Uterus (tissue), 4 donors: Measurements from ENCODE around the gene COL6A3. TPM values are rescaled to one million over a fixed set of nuclear protein-coding genes. Genes with fewer than 3 reads are reported as not detected.

Source experiments
- DNase-seq, 2 donors: peaks; one replicate each; pipeline ENCODE4 v3.0.0-alpha.2; 2019 to 2020
- H3K27ac ChIP-seq, 2 donors: fragments of 200-600 bp; sonication (generic); 1 replicate in 1 of 2; 2 replicates in 1 of 2; pipeline ENCODE4 v1.5.1; 2016 to 2018
- H3K27me3 ChIP-seq, 2 donors: fragments of 200-600 bp; sonication (generic); one replicate each; pipeline ENCODE4 v1.5.1; 2018 to 2019; ENCODE audit warnings: control low read depth in 1 of 2
- H3K36me3 ChIP-seq, 2 donors: fragments of 200-600 bp; sonication (generic); one replicate each; pipeline ENCODE4 v1.5.1; 2019; ENCODE audit warnings: control low read depth in 1 of 2
- H3K4me1 ChIP-seq, 2 donors: fragments of 200-600 bp; sonication (generic); one replicate each; pipeline ENCODE4 v1.5.1; 2018 to 2019; ENCODE audit warnings: control low read depth in 1 of 2
- H3K4me3 ChIP-seq, 2 donors: fragments of 200-600 bp; sonication (generic); 1 replicate in 1 of 2; 2 replicates in 1 of 2; pipeline ENCODE4 v1.5.1; 2018 to 2019; ENCODE audit warnings: mild to moderate bottlenecking in 1 of 2
- H3K9me3 ChIP-seq, 2 donors: fragments of 200-600 bp; sonication (generic); one replicate each; pipeline ENCODE4 v1.5.1; 2019; ENCODE audit warnings: control low read depth in 1 of 2
- POLR2A ChIP-seq, 2 donors: fragments of 450-650 bp; IDR thresholded peaks; one replicate each; pipeline ENCODE4 v1.6.1; 2016; ENCODE audit warnings: antibody characterized with exemption in 2 of 2, mild to moderate bottlenecking in 1 of 2, moderate library complexity in 1 of 2
- intact Hi-C: fragments of 100-400 bp; cut with DNase I; formaldehyde crosslinking; loops from one replicate; pipeline ENCODE4 v1.15.1; 2023; ENCODE audit warnings: low total_unique reads
- total RNA-seq, 4 donors: library from RNA; depleted of rRNA in 3 of 4; stranded (reverse); fragments of >200 nt in 3 of 4; gene quantifications; one replicate each; pipeline versions ENCODE4 v1.1.0 to v1.2.4, GENCODE V29; 2014 to 2023
- TF ChIP-seq, protein P1 (sequence below), 4 experiments: fragments of 200-600 bp in 2 of 4; fragments of 450-650 bp in 2 of 4; sonication (generic) in 2 of 4; IDR thresholded peaks; one replicate each; pipeline ENCODE4 v1.5.1; 2016 to 2019; ENCODE audit warnings: antibody characterized with exemption in 4 of 4, mild to moderate bottlenecking in 2 of 4, moderate library complexity in 1 of 4
- donor health status: DM: yes; HTN: yes; CAD: no.

The COL6A3 gene
- total RNA-seq, 4 donors from 2014 or later = 164 to 1,719 (median 447) TPM

- no peak for TF ChIP-seq POLR2A (IDR thresholded peaks at IDR 0.05)
- TF ChIP-seq, protein P1, sequence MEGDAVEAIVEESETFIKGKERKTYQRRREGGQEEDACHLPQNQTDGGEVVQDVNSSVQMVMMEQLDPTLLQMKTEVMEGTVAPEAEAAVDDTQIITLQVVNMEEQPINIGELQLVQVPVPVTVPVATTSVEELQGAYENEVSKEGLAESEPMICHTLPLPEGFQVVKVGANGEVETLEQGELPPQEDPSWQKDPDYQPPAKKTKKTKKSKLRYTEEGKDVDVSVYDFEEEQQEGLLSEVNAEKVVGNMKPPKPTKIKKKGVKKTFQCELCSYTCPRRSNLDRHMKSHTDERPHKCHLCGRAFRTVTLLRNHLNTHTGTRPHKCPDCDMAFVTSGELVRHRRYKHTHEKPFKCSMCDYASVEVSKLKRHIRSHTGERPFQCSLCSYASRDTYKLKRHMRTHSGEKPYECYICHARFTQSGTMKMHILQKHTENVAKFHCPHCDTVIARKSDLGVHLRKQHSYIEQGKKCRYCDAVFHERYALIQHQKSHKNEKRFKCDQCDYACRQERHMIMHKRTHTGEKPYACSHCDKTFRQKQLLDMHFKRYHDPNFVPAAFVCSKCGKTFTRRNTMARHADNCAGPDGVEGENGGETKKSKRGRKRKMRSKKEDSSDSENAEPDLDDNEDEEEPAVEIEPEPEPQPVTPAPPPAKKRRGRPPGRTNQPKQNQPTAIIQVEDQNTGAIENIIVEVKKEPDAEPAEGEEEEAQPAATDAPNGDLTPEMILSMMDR (IDR thresholded peaks at IDR 0.05) = no peak
- peaks cover 6 to 15% of the 10 kb centered on the region in 2 donors for H3K4me1 ChIP-seq
- H3K9me3 ChIP-seq = no peaks in the 10 kb centered on the region
- peak overlapping the region in 1 of 2 donors; percentile 80 for H3K27ac ChIP-seq
- H3K36me3 ChIP-seq = no peaks in the 10 kb centered on the region
- intact Hi-C loops = no loop called here
- no peak overlapping the region for H3K4me3 ChIP-seq
- no peaks in the 10 kb centered on the region for H3K27me3 ChIP-seq
- no peak for DNase-seq
Observed at GRCh38 chr2:237447496-237447895, 33.5 kb upstream of the COL6A3 start.

DNA sequence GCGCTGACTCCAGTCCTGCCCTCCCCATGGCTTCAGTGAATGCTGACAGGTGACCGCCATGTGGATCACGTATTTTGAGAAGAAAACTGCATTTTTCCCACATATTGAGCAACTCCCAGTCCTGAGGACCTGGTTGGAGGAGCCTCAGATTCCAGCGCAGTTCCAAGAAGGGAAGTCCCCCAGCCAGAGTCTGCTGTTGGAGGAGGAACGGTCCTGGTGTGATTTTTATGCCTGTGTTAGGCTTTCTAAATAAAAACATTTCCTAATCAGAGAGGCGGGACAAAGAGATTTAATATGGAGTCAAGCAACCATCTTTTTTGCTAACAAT lies 32.3 kb upstream of the COL6A3 start:
- no peaks in the 10 kb centered on the region for H3K27me3 ChIP-seq
- peaks cover 6 to 15% of the 10 kb centered on the region in 2 donors for H3K4me1 ChIP-seq
- TF ChIP-seq POLR2A (IDR thresholded peaks at IDR 0.05) = no peak
- TF ChIP-seq, protein P1 (IDR thresholded peaks at IDR 0.05) = no peak
- H3K9me3 ChIP-seq = no peaks in the 10 kb centered on the region
- peak; percentile 75 for DNase-seq
- H3K36me3 ChIP-seq = no peaks in the 10 kb centered on the region
- no peak overlapping the region for H3K4me3 ChIP-seq
- peak overlapping the region; percentile 75 to 80 for H3K27ac ChIP-seq
- intact Hi-C loops = no loop called here

DNA sequence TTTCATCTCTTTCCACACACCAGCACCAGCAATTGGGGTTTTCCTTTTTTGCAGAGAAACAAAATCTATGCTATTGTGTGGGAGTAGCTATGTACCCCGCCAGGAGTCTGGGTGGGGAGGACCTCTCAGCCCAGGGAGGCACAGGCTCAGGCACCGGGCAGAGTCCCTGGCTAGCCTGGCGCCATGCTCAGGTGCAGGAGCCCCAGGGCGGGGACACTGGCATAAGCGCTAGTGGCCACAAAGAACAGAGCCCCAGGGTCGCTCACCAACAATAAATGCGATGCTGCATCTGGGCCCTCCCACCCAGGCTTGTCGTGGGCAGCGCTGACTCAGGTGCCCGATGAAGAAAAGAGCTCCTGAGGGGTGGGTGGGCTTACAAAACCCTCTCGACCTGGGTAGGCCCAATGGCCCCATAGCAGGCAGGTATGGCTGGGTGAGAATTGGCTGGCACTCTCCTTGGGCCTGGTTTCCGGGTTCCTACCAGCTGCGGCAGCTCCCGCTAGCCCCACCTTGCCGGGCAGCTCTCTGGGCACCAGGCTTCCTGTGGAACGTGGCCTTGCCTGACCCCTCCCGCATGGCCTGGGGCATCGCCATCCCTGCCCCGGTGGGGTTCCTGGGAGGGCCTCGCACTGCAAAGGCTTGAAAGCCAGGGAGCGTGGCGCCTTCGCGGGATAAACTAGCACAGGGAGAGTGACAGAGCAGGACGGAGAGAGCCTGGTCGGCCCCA lies 31.8 kb upstream of the COL6A3 start:
- DNase-seq = no peak
- H3K27me3 ChIP-seq = no peaks in the 10 kb centered on the region
- H3K4me3 ChIP-seq = no peak overlapping the region
- intact Hi-C loops = no loop called here
- no peaks in the 10 kb centered on the region for H3K36me3 ChIP-seq
- H3K9me3 ChIP-seq = no peaks in the 10 kb centered on the region
- H3K4me1 ChIP-seq = peaks cover 4 to 15% of the 10 kb centered on the region in 2 donors
- peak overlapping the region; percentile 75 to 80 for H3K27ac ChIP-seq
- TF ChIP-seq POLR2A (IDR thresholded peaks at IDR 0.05) = no peak
- TF ChIP-seq, protein P1 (IDR thresholded peaks at IDR 0.05) = no peak

DNA sequence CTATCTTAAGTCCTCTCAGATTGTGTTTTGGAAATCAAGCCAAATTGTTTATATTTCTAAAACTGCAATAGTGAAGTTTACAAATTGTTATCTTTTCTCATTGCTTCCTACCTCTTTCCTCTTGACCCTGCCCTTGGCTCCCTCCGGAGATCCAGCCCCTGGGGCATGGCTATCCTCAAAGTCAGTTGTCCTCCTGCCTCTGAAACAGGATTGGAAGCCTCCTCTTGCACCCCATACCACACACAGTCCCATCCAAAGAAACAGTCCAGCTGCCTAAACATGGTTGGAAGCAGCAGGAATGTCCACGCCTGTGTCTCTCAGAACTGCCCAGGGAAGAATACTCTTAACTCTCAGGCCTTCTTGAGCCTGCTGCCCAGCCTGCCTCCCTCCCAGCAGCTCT lies 30.1 kb upstream of the COL6A3 start:
- Histone ChIP-seq H3K4me3 (no peak overlapping the region), H3K9me3 (no peaks in the 10 kb centered on the region), H3K27ac (peak overlapping the region; percentile 15 to 25), H3K36me3 (no peaks in the 10 kb centered on the region), H3K4me1 (peaks cover 0 to 2% of the 10 kb centered on the region in 2 donors), H3K27me3 (no peaks in the 10 kb centered on the region)
- no peak for DNase-seq
- intact Hi-C loops = no loop called here
- TF ChIP-seq, protein P1 (IDR thresholded peaks at IDR 0.05) = no peak
- no peak for TF ChIP-seq POLR2A (IDR thresholded peaks at IDR 0.05)

GRCh38 chr2:237441605-237442274 lies 27.8 kb upstream of the COL6A3 start:
- Histone ChIP-seq H3K4me3 (no peak overlapping the region), H3K36me3 (no peaks in the 10 kb centered on the region), H3K27me3 (no peaks in the 10 kb centered on the region), H3K27ac (peak overlapping the region; percentile 85 to 86), H3K9me3 (no peaks in the 10 kb centered on the region), H3K4me1 (no peaks in the 10 kb centered on the region)
- no peak for TF ChIP-seq POLR2A (IDR thresholded peaks at IDR 0.05)
- TF ChIP-seq, protein P1 (IDR thresholded peaks at IDR 0.05) = no peak
- intact Hi-C loops = no loop called here
- DNase-seq = peak; percentile 66 to 79
